ENCODE results near the gene SGMS2.

SGMS2 gene

GRCh38 chr4:107826421-107826980, 1.8 kb downstream of the SGMS2 start:
- no peak for DNase-seq
- intact Hi-C loops (cut with DNase I) = no loop called here

GRCh38 chr4:107828315-107829090, 3.8 kb downstream of the SGMS2 start:
- DNase-seq = no peak
- intact Hi-C loops (cut with DNase I) = no loop called here

GRCh38 chr4:107831140-107831539, 6.4 kb downstream of the SGMS2 start:
- intact Hi-C loops (cut with DNase I) = no loop called here
- DNase-seq = no peak

GRCh38 chr4:107832275-107832807, 7.6 kb downstream of the SGMS2 start:
- no peak for DNase-seq
- intact Hi-C loops (cut with DNase I) = no loop called here

GRCh38 chr4:107834241-107834794, 9.6 kb downstream of the SGMS2 start:
- intact Hi-C loops (cut with DNase I) = no loop called here
- DNase-seq = no peak

- DNase-seq = no peak
- intact Hi-C loops (cut with DNase I) = no loop called here
Observed at GRCh38 chr4:107835406-107835805, 10.7 kb downstream of the SGMS2 start.

GRCh38 chr4:107837317-107837716, 12.6 kb downstream of the SGMS2 start:
- intact Hi-C loops (cut with DNase I) = no loop called here
- no peak for DNase-seq

- no peak for DNase-seq
- intact Hi-C loops (cut with DNase I) = no loop called here
Observed at GRCh38 chr4:107837776-107838618, 13.3 kb downstream of the SGMS2 start.

GRCh38 chr4:107838861-107839565, 14.3 kb downstream of the SGMS2 start:
- intact Hi-C loops (cut with DNase I) = no loop called here

GRCh38 chr4:107843391-107843790, 18.7 kb downstream of the SGMS2 start:
- intact Hi-C loops (cut with DNase I) = no loop called here
- DNase-seq = no peak

More at GRCh38 chr4:107838861-107839565, 14.3 kb downstream of the SGMS2 start:
- no peak for DNase-seq

- intact Hi-C loops (cut with DNase I) = no loop called here
- no peak for DNase-seq
Observed at GRCh38 chr4:107845681-107846080, 20.9 kb downstream of the SGMS2 start.

- intact Hi-C loops (cut with DNase I) = no loop called here
- DNase-seq = no peak
Observed at GRCh38 chr4:107850438-107850837, 25.7 kb downstream of the SGMS2 start.

- intact Hi-C loops (cut with DNase I) = no loop called here
- no peak for DNase-seq
Observed at GRCh38 chr4:107853444-107854355, 29.0 kb downstream of the SGMS2 start.

- no peak for DNase-seq
- intact Hi-C loops (cut with DNase I) = no loop called here
Observed at GRCh38 chr4:107854356-107855022, 29.8 kb downstream of the SGMS2 start.

- intact Hi-C loops (cut with DNase I) = no loop called here
Observed at GRCh38 chr4:107855723-107856122, 31.0 kb downstream of the SGMS2 start.

GRCh38 chr4:107856901-107857300, 32.2 kb downstream of the SGMS2 start:
- intact Hi-C loops (cut with DNase I) = no loop called here
- DNase-seq = no peak

More at GRCh38 chr4:107855723-107856122, 31.0 kb downstream of the SGMS2 start:
- no peak for DNase-seq

- intact Hi-C loops (cut with DNase I) = no loop called here
- DNase-seq = no peak
Observed at GRCh38 chr4:107857741-107858140, 33.0 kb downstream of the SGMS2 start.
